ENCODE measurements around the gene STK25.

DNA sequence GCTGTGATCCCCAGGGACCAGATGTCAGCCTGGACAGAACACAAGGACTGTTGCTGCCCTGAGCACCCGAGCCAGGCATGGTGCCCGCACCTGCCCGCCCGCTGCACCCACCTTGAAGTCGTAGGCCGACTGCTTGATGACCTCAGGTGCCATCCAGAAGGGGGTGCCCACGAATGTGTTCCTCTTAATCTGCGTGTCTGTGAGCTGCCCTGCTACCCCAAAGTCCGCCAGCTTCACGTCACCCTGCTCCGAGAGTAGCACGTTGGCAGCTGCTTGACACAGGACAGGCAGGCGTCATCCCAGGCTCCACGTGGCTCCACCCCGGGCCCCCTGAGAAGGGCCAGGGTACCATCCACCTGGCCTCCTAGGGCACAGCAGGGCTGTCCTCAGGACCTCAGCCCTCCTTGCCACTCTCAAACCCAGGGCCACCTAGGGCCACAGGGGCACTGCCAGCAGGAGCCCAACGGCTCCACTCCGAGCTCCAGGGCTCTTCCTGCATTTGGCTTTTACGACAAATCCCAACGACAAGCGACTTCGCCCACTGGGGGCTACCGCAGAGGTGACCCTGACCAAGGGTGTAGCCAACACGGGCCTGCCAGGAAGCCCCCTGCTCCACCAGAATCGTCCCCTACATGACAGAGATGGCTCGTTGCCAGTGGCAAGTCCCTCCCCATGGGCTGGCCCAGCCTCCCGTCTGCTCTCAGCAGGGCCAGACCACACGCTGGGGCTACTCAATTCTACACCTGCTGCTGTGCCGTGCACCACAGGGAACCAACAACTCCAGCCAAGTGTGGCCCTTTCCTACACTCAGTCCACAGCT is 9.0 kb downstream of the STK25 start:
- TF ChIP-seq POLR2A (IDR thresholded peaks at IDR 0.05; ENCODE audit: low read length) (no peak), GATA1 (IDR thresholded peaks at IDR 0.05; ENCODE audit: low read depth, low read length) (no peak)

Data from erythroblast (primary cell).